A204.1 (cell line): ENCODE data around the gene LIN54.
"Not testable (repeated sequence)": the region's sequence is repeated elsewhere in the genome, so short reads cannot be mapped to it uniquely, and the experiment has no call there.

Source experiments
- FAIRE-seq: peaks from 2 replicates; lab custom pipeline; 2012; peaks lifted over from hg19 to GRCh38; lab: Jason Lieb, UNC

LIN54 gene

GRCh38 chr4:82939414-82939813, 71.2 kb downstream of the LIN54 start:
- no peak for FAIRE-seq

GRCh38 chr4:82934441-82934840, 76.2 kb downstream of the LIN54 start:
- FAIRE-seq, result no peak

DNA sequence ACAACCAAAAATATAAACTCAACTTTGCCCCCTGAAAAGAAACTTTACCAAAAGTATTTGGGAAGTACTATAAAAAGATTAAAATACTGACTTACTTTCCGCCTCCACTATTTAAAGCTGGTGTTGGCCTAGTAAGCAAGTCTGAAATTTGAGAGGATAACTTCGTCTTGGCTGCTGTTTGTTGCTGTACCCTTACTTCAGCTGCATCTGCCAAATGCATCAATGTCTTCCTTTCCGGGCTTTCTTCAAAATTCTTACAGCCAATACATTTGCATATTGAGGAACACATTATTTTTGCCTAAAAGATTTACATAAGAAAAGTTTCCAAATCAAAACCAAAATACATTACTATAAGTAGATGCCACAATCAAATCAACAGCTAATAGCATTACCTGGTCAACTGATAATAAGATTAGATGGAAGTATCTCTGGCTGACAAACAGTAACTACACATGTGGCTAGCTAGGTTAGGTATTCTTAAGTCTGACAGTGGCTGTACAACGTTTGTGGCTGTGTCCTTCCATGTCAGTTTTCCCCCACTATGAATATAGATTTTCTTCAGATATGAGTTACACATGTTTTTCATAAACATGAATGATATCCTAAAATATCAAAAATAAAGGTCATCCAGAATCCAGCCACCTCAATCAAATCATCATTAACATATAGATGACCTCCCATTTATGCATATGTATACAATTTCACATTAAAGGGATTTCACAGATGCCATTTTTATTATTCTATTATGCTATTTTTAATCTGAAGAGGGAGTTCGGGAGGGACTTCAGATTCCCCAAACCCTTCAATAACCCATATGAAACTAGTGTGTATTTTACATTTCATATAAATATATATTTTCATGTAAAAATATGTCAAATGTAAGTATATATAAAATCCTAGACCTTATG, 79.5 kb downstream of the LIN54 start:
- peak; percentile 67 for FAIRE-seq

GRCh38 chr4:82921795-82922194, 88.8 kb downstream of the LIN54 start:
- no peak for FAIRE-seq

DNA sequence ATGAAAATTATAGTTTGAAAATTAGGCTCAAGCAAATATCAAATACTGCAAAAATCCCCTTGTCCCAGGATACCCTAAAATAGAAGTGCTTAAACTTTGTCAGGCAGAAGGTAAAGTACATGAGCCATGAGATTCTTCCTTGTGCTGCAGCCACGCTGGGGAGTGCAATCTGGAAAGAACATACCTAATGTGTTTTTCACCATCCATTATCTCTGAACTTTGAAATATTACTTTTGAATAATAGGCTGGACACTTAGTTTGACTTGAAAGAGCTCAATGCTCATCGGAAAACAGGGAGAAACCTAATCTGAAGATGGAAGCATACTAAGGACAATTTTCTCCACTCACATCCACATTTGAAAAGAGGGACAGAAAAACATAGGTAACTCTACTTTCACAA, 91.2 kb downstream of the LIN54 start:
- FAIRE-seq, result no peak

GRCh38 chr4:82918091-82918490, 92.5 kb downstream of the LIN54 start:
- FAIRE-seq, result no peak

GRCh38 chr4:82913968-82914367, 96.7 kb downstream of the LIN54 start:
- not testable (repeated sequence) for FAIRE-seq

- FAIRE-seq, result no peak
These were observed 97.3 kb downstream of the LIN54 start for GRCh38 chr4:82913305-82913704.

DNA sequence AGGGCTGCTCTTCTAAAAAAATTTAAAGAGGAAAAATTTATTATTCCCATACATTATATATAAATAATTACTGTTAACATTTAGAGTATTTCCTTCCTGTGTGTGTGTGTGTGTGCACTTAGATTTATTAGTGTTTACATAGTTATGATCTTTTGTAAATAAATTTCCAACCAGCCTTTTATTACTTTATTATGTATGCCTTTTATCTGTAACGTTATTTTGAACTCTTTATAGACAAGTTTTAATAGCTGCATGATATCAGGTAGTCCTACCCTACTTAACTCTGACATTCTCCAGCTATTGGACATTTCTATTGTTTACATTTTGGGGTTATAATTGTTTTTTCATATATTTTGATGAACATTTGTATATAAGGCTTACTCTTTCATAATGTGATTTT, 101.3 kb downstream of the LIN54 start:
- no peak for FAIRE-seq

GRCh38 chr4:82906469-82906868, 104.2 kb downstream of the LIN54 start:
- no peak for FAIRE-seq

DNA sequence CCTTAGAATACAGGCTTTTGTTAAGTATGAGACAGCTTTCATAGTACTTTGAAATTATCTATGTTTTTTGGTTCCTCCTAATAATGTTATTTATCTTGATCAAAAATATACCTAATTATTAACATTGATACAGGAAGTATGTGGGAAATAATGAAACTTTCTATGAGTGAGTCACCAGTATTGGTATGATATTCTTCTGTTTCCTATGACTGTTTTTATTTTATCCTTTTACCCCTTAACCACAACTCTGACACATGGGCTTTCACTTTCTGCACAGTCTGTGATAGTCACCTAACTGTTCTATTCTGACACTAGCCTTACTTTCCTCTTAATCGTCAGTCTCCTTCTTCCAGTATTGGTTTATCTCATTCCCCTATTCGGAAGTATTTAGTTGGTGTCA, 105.4 kb downstream of the LIN54 start:
- no peak for FAIRE-seq

DNA sequence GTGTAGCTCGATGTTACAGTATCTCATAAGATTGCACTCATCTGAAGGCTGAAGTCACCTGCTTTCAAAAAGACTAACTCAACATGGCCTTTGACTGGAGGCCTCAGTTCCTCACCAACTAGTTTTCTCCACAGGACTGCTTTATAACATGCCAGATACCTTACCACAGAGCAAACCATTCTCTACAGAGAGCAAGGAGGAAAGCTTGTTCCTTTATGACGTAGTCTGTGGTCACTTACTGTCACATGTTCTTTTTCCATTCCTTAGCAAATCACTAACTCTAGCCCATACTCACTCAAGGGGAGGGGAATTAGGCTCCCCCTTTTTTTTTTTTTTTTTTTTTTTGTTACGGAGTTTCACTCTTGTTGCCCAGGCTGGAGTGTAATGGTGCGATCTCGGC, 106.9 kb downstream of the LIN54 start:
- FAIRE-seq, result no peak

DNA sequence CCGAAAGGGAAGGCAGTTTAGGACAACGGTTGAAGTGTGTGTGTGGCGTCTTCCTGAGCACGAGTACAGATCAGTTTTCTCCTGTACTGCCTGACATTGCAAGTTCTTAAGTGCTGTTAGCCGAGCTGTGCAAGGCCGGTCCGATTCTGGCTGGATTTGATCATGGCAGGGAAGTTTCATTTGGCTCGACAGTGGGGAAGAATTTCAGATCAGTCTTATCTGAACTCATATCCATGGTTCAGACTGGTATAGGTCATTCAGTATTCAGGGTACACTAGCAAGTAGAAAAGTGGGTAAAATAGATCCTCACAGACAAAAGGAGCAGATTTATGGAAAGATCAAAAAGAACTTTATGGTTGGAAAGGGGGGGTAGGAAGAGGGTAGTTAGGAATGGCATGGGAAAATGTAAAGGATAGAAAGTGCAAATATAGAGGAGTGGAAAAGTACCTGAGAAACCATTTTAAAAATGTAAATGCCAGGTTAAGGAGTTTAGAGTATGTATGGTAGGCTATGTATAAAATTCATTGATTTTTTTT, 109.4 kb downstream of the LIN54 start:
- FAIRE-seq, result no peak

GRCh38 chr4:82900411-82901182, 110.0 kb downstream of the LIN54 start, which contains the start of gene THAP9:
THAP9 (plus strand) TSS chr4:82900735; CDS start chr4:82900803, 68 bp downstream.
- FAIRE-seq, result peak; percentile 98

GRCh38 chr4:82900066-82900410, 110.6 kb downstream of the LIN54 start:
- FAIRE-seq, result no peak

- FAIRE-seq, result no peak
These were observed 111.1 kb downstream of the LIN54 start for GRCh38 chr4:82899374-82900065.

DNA sequence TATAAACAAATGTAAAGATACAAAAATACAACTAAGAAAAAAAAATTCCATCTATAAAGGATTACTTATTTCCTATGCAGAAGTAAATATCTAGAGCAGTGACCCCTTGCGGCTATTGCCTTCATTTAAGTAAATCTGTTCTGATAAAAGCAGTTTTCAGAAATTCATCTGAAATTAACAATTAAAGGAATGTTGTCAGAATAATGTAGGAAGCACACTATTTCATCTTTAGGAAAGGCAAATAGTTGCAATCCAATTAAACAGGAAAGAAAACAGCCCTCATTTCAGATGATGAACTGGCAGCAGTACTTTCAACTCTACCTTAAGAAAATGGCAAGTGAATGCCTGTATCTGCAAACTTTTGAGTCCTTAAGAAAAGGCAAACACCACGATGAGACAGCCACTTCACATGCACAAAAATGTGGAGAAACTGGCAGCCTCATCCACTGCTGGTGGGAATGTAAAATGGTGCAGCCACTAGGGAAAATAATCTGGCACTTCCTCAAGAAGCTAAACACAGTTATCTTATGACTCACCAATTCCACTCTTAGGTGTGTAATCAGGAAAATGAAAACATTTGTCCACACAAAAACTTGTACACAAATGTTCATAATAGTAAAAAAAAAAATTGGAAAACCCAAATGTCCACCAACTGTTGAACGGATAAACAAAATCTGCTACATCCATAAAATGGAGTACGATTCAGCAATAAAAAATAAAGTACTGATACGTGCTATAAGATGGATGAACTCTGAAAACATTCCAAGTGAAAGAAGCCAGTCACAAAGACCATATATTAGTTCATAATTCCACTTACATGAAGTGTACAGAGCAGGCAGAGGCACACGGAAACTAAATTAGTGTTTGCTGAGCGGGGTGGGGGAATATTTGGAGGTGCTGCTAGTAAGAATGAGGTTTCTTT, 112.0 kb downstream of the LIN54 start:
- FAIRE-seq, result peak; percentile 94

GRCh38 chr4:82896755-82897154, 113.9 kb downstream of the LIN54 start:
- FAIRE-seq, result no peak

DNA sequence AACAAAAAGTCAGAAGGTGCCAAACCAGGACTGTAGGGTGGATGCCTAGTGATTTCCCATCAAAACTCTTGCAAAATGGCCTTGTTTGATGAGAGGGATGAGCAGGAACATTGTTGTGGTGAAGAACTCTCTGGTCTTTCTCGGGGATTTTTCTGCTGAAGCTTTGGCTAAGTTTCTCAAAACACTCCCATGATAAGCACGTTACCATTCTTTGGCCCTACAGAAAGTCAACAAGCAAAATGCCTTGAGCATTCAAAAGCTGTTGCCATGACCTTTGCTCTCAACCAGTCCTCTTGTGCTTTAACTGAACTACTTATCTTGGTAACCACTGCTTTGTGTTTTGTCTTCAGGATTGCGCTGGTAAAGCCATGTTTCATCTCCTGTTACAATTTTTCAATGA, 116.7 kb downstream of the LIN54 start:
- FAIRE-seq, result no peak

GRCh38 chr4:82892467-82892802, 118.2 kb downstream of the LIN54 start:
- FAIRE-seq, result no peak

GRCh38 chr4:82891707-82892466, 118.7 kb downstream of the LIN54 start:
- FAIRE-seq, result no peak
